NT2/D1 (cell line): ENCODE measurements around the gene ADIPOR1.

Source experiments
- SUZ12 ChIP-seq: IDR thresholded peaks from 2 replicates; pipeline ENCODE4 v1.6.1; 2011; ENCODE audit not compliant: insufficient read length, insufficient read depth; ENCODE audit errors: extremely low read depth
- YY1 ChIP-seq: IDR thresholded peaks from 2 replicates; pipeline ENCODE4 v1.6.1; 2011; ENCODE audit not compliant: insufficient read length, insufficient read depth
- ZNF274 ChIP-seq: IDR thresholded peaks from 2 replicates; pipeline ENCODE4 v1.6.1; 2011; ENCODE audit warnings: mild to moderate bottlenecking, low read depth, low read length

DNA sequence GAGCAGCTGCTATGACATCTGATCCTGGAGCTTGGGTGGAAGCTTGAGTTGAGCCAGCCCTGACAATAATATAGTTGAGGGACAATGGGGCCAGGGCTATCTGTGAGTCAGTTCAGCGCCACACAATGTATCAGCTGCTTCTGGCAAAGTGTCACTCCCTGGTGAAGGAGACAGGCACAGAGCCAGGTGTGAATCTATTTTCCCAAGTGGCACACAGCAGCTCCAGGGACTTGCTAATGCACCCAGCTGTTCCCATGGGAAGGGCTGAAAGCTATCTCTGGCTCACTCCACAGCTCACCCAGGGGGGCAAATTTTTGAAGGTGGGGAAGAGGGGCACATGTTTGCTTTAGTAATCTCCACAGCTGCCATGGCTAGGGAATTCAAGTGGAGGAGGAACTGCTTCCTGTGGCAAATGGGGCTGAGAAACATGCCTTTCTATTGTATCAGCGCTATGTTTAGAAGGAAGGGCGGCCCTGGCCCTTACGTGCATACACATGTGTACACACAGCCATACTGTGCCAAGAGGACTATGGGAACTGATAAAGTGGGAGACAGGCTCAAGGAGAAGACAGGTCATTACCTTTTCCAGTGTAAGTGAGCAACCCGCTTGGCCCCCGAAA, 6.8 kb upstream of the ADIPOR1 start:
- no peak for TF ChIP-seq ZNF274
- no peak for TF ChIP-seq YY1
- TF ChIP-seq SUZ12: no peak
